Central memory CD8-positive, alpha-beta T cell (primary cell): ENCODE results near the gene TNS1.
"Not testable (repeated sequence)": the region's sequence is repeated elsewhere in the genome, so short reads cannot be mapped to it uniquely, and the experiment has no call there.

ENCODE experiments used
- ATAC-seq: fragments of 150-1000 bp; cut with Tn5 transposase; replicated peaks from 2 replicates; pipeline ENCODE4 v1.10.0; 2022; ENCODE audit warnings: mild to moderate bottlenecking, moderate FRiP score, moderate number of reproducible peaks; ENCODE audit not compliant: poor library complexity, severe bottlenecking; ENCODE audit errors: extremely low read depth
- DNase-seq, 2 donors: peaks; one replicate each; pipeline ENCODE4 v3.0.0; 2021; ENCODE audit warnings: low spot score in 2 of 2
- H3K27ac Mint-ChIP-seq: one replicate; pipeline ENCODE4 v1.8.0; 2022; ENCODE audit warnings: low read depth, mild to moderate bottlenecking, moderate library complexity, mixed read lengths
- H3K27me3 Mint-ChIP-seq: one replicate; pipeline ENCODE4 v1.8.0; 2022; ENCODE audit warnings: mixed read lengths
- H3K36me3 Mint-ChIP-seq: one replicate; pipeline ENCODE4 v1.8.0; 2022; ENCODE audit warnings: mild to moderate bottlenecking, moderate library complexity, mixed read lengths; ENCODE audit not compliant: insufficient read depth
- H3K4me1 Mint-ChIP-seq: one replicate; pipeline ENCODE4 v1.8.0; 2022; ENCODE audit warnings: mixed read lengths
- H3K4me3 Mint-ChIP-seq: one replicate; pipeline ENCODE4 v1.8.0; 2022; ENCODE audit warnings: mild to moderate bottlenecking, moderate library complexity, mixed read lengths
- H3K9me3 Mint-ChIP-seq: one replicate; pipeline ENCODE4 v1.8.0; 2022; ENCODE audit warnings: mixed read lengths

The TNS1 gene

GRCh38 chr2:218018842-218019125 lies 16.0 kb upstream of the TNS1 start:
- H3K4me1 Mint-ChIP-seq, ATAC-seq, H3K36me3 Mint-ChIP-seq: not testable (repeated sequence)

DNA sequence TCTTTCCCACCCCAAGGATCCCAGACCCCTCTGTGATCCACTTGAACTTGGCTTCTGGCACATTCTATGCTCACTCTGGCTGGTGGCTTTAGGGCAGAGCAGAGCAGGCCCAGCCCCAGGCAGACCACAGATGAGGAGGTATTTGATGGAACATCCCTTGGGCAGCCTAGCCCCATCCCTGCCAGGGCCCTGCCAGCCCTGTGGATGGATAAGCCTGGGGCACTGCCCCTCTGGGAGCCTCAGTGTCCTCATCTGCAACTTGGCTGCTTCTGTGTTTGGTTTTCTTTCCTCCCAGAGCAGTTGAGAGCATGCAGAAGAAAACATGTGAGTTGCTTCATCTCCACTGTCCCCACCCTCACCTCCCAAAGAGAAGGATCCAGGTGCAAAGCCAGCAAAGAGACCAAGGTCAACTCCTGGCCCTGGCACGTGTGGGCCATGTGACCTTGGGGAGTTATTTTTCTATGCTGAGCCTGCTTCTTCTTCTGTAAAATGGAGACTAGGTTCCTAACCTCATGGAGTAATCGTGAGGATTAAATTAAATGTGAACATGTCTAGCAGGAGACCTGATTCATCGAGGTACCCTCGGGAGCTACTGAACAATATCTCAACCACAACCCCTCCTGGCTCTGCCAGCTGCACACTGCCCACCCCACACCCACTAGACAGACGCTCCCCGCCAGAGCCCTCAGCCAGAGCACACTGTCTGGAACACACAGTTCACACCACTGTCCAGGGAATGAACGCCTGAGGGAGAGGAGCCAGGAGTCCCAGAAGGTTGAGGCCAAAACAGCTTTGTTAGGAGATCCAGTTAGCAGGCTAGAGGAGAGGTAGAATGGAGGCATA lies 14.6 kb upstream of the TNS1 start:
- DNase-seq (no peak), ATAC-seq (no peak)
- no peak overlapping the region for H3K4me3 Mint-ChIP-seq
- H3K27me3 Mint-ChIP-seq, result peaks cover 23% of the 10 kb centered on the region
- no peaks in the 10 kb centered on the region for H3K4me1 Mint-ChIP-seq
- H3K36me3 Mint-ChIP-seq, result no peaks in the 10 kb centered on the region
- H3K27ac Mint-ChIP-seq, result no peak overlapping the region
- H3K9me3 Mint-ChIP-seq, result no peaks in the 10 kb centered on the region

More at GRCh38 chr2:218018842-218019125, 16.0 kb upstream of the TNS1 start:
- H3K4me3 Mint-ChIP-seq, H3K27ac Mint-ChIP-seq, H3K9me3 Mint-ChIP-seq, H3K27me3 Mint-ChIP-seq, DNase-seq: not testable (repeated sequence)

DNA sequence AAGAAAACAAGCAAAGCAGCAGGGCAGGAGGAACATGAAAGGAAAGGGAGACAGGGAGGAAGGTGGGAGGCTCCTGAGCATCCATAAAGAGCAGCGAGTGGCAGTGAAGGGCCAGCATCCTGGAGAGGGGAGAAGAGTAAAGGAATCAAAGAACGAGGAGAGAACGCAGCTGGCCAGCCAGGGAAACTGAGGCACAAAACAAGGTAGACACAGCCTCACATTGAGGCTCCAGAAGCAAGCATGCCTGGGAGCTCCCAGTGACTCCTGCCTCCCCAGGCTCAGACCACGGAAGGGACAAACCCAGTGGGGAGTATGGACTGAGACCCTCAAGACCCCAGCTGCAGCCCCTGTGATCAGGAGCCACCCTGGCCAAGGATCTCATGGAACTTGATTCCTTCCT lies 14.0 kb upstream of the TNS1 start:
- no peaks in the 10 kb centered on the region for H3K36me3 Mint-ChIP-seq
- H3K27ac Mint-ChIP-seq, result no peak overlapping the region
- ATAC-seq, result no peak
- no peak overlapping the region for H3K4me3 Mint-ChIP-seq
- no peaks in the 10 kb centered on the region for H3K4me1 Mint-ChIP-seq
- peaks cover 29% of the 10 kb centered on the region for H3K27me3 Mint-ChIP-seq
- no peaks in the 10 kb centered on the region for H3K9me3 Mint-ChIP-seq
- no peak for DNase-seq

- H3K27ac Mint-ChIP-seq, result no peak overlapping the region
- H3K9me3 Mint-ChIP-seq, result no peaks in the 10 kb centered on the region
- DNase-seq (no peak), ATAC-seq (no peak)
- H3K4me1 Mint-ChIP-seq, result peaks cover 3% of the 10 kb centered on the region
- H3K27me3 Mint-ChIP-seq, result peaks cover 38% of the 10 kb centered on the region
- no peak overlapping the region for H3K4me3 Mint-ChIP-seq
- no peaks in the 10 kb centered on the region for H3K36me3 Mint-ChIP-seq
Measured at GRCh38 chr2:218015586-218016521, 13.1 kb upstream of the TNS1 start.

- Mint-ChIP-seq H3K4me3 (no peak overlapping the region), H3K4me1 (peaks cover 6% of the 10 kb centered on the region), H3K27me3 (peaks cover 43% of the 10 kb centered on the region), H3K36me3 (no peaks in the 10 kb centered on the region), H3K9me3 (no peaks in the 10 kb centered on the region), H3K27ac (no peak overlapping the region)
- DNase-seq (no peak), ATAC-seq (no peak)
Measured at GRCh38 chr2:218014706-218015585, 12.2 kb upstream of the TNS1 start.

- Mint-ChIP-seq H3K4me1 (peaks cover 6% of the 10 kb centered on the region), H3K4me3 (no peak overlapping the region), H3K27me3 (peaks cover 59% of the 10 kb centered on the region), H3K36me3 (no peaks in the 10 kb centered on the region), H3K27ac (no peak overlapping the region), H3K9me3 (no peaks in the 10 kb centered on the region)
- ATAC-seq, result no peak
- DNase-seq, result no peak
Measured at GRCh38 chr2:218013289-218013688, 10.5 kb upstream of the TNS1 start.

GRCh38 chr2:218012284-218012683 lies 9.5 kb upstream of the TNS1 start:
- H3K4me3 Mint-ChIP-seq, result no peak overlapping the region
- DNase-seq, result no peak
- no peak for ATAC-seq
- peaks cover 6% of the 10 kb centered on the region for H3K4me1 Mint-ChIP-seq
- peaks cover 68% of the 10 kb centered on the region for H3K27me3 Mint-ChIP-seq
- H3K36me3 Mint-ChIP-seq, result no peaks in the 10 kb centered on the region
- H3K27ac Mint-ChIP-seq, result no peak overlapping the region
- no peaks in the 10 kb centered on the region for H3K9me3 Mint-ChIP-seq

- Mint-ChIP-seq H3K9me3 (no peaks in the 10 kb centered on the region), H3K27me3 (peaks cover 69% of the 10 kb centered on the region), H3K27ac (no peak overlapping the region), H3K4me3 (no peak overlapping the region), H3K4me1 (peaks cover 6% of the 10 kb centered on the region), H3K36me3 (no peaks in the 10 kb centered on the region)
- DNase-seq (no peak), ATAC-seq (no peak)
Measured at GRCh38 chr2:218011653-218012040, 8.9 kb upstream of the TNS1 start.

DNA sequence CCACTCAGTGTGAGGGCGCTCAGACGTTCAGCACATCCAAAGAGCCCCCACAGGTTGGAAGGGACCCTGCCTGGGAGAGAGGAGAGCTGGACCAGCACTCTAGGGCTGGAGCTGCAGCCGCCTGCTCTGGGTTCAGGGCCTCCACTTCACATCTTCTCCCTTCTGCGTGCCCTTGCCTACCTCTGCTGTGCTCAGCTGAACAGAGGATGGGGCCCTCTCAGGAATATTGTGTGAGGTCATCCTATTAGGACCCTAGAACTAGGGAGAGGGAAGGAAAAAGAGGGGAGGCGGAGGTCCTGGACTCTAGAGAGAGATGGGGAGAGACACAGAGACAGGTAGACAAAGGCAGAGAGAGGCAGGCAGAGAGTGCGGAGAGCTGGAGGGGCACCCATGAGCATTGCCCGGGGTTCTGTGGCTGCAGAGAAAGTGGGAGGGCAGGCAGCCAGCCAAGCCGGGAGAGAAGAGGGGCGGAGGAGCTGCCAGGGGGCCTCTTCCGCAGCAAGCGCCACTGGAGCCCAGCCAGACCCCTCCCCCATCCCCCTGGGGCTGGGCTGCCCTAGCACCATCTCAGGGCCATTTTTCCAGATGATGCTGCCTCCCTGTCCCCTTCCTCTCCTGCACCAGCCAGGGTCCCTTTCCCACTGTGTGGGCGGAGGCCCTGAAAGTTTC lies 8.3 kb upstream of the TNS1 start:
- Mint-ChIP-seq H3K4me3 (peak overlapping the region; percentile 69), H3K36me3 (no peaks in the 10 kb centered on the region), H3K27me3 (peaks cover 74% of the 10 kb centered on the region), H3K9me3 (no peaks in the 10 kb centered on the region), H3K27ac (peak overlapping the region; percentile 35), H3K4me1 (peaks cover 6% of the 10 kb centered on the region)
- DNase-seq (no peak), ATAC-seq (no peak)

- H3K27ac Mint-ChIP-seq, result peak overlapping the region; percentile 35
- ATAC-seq (peak; percentile 58), DNase-seq (no peak)
- peaks cover 6% of the 10 kb centered on the region for H3K4me1 Mint-ChIP-seq
- H3K9me3 Mint-ChIP-seq, result no peaks in the 10 kb centered on the region
- H3K4me3 Mint-ChIP-seq, result peak overlapping the region; percentile 69
- no peaks in the 10 kb centered on the region for H3K36me3 Mint-ChIP-seq
- peaks cover 82% of the 10 kb centered on the region for H3K27me3 Mint-ChIP-seq
Measured at GRCh38 chr2:218010140-218010983, 7.6 kb upstream of the TNS1 start.

- Mint-ChIP-seq H3K27me3 (peaks cover 88% of the 10 kb centered on the region), H3K27ac (no peak overlapping the region), H3K9me3 (no peaks in the 10 kb centered on the region), H3K4me3 (peak overlapping the region; percentile 44), H3K4me1 (peaks cover 6% of the 10 kb centered on the region), H3K36me3 (no peaks in the 10 kb centered on the region)
- no peak for ATAC-seq
- DNase-seq, result no peak
Measured at GRCh38 chr2:218009765-218010139, 7.0 kb upstream of the TNS1 start.
